SK-N-SH (cell line): Measurements from ENCODE around the gene TSSK3. TPM values are rescaled to one million over a fixed set of nuclear protein-coding genes. Genes with fewer than 3 reads are reported as not detected.

Experiments used
- CTCF ChIA-PET: fragments of 300-600, 350-600 bp; formaldehyde crosslinking; extraction: SDS; loops from one replicate; lab custom pipeline; 2021; lab: Yijun Ruan, JAX
- POLR2A ChIA-PET: fragments of 350-600 bp; sonication (Branson Sonifier 250); formaldehyde crosslinking; extraction: SDS; loops from one replicate; lab custom pipeline; 2020; ENCODE audit warnings: antibody characterized with exemption, inconsistent platforms; lab: Yijun Ruan, JAX
- DNase-seq: peaks from one replicate; pipeline ENCODE4 v3.0.0; 2012
- H2AFZ ChIP-seq: fragments of 200-600 bp; sonication (generic); 2 replicates; pipeline ENCODE4 v1.8.1; 2016; ENCODE audit warnings: antibody characterized with exemption, mild to moderate bottlenecking, low read depth
- H3F3A ChIP-seq: fragments of 200-600 bp; sonication (generic); replicated peaks from 2 replicates; pipeline ENCODE3; 2016; ENCODE audit warnings: antibody characterized with exemption, mild to moderate bottlenecking; ENCODE audit not compliant: insufficient read depth
- H3K27ac ChIP-seq, 2 experiments: fragments of 200-500 bp in 1 of 2; fragments of 200-600 bp in 1 of 2; sonication (Bioruptor generic) in 1 of 2; sonication (generic), shearing (Covaris generic) in 1 of 2; 2 replicates each; pipeline versions ENCODE4 v1.5.1 to v1.6.1; 2014 to 2016; ENCODE audit warnings: low read depth in 2 of 2, inconsistent platforms in 1 of 2, low read length in 1 of 2, mild to moderate bottlenecking in 1 of 2, mixed read lengths in 1 of 2
- H3K27me3 ChIP-seq: fragments of 200-600 bp; sonication (generic), shearing (Covaris generic); 2 replicates; pipeline ENCODE4 v1.6.1; 2016; ENCODE audit warnings: mixed run types; ENCODE audit not compliant: insufficient read depth
- H3K36me3 ChIP-seq, 2 experiments: fragments of 200-500 bp in 1 of 2; fragments of 200-600 bp in 1 of 2; sonication (Bioruptor generic) in 1 of 2; sonication (generic) in 1 of 2; replicated peaks in 1 of 2; 2 replicates each; pipeline versions ENCODE3 to v1.5.1; 2014 to 2016; ENCODE audit warnings: low read length in 1 of 2, mild to moderate bottlenecking in 1 of 2; ENCODE audit not compliant: insufficient read depth in 2 of 2, control insufficient read depth in 1 of 2
- H3K4me1 ChIP-seq, 2 experiments: fragments of 200-500 bp in 1 of 2; fragments of 200-600 bp in 1 of 2; sonication (Bioruptor generic) in 1 of 2; sonication (generic), shearing (Covaris generic) in 1 of 2; 2 replicates each; pipeline versions ENCODE4 v1.5.1 to v1.6.1; 2014 to 2016; ENCODE audit warnings: low read depth in 1 of 2, low read length in 1 of 2, mixed run types in 1 of 2; ENCODE audit not compliant: insufficient read depth in 2 of 2, control insufficient read depth in 1 of 2
- H3K4me2 ChIP-seq: fragments of 200-600 bp; sonication (generic), shearing (Covaris generic); 2 replicates; pipeline ENCODE4 v1.6.1; 2017; ENCODE audit warnings: mixed run types
- H3K4me3 ChIP-seq, 2 experiments: fragments of 200-500 bp in 1 of 2; fragments of 200-600 bp in 1 of 2; sonication (Bioruptor generic) in 1 of 2; sonication (generic), shearing (Covaris generic) in 1 of 2; 2 replicates each; pipeline versions ENCODE4 v1.5.1 to v1.8.1; 2014 to 2016; ENCODE audit warnings: low read depth in 2 of 2, inconsistent platforms in 1 of 2, low read length in 1 of 2, mild to moderate bottlenecking in 1 of 2, mixed read lengths in 1 of 2, moderate library complexity in 1 of 2
- H3K79me2 ChIP-seq: fragments of 200-600 bp; sonication (generic); 2 replicates; pipeline ENCODE4 v1.8.1; 2017; ENCODE audit warnings: mild to moderate bottlenecking; ENCODE audit not compliant: insufficient read depth
- H3K9ac ChIP-seq: fragments of 200-600 bp; sonication (generic); 2 replicates; pipeline ENCODE4 v1.6.1; 2017; ENCODE audit warnings: mixed run types
- H3K9me2 ChIP-seq: fragments of 200-600 bp; sonication (generic); 2 replicates; pipeline ENCODE4 v1.6.1; 2017; ENCODE audit warnings: mixed run types
- H3K9me3 ChIP-seq: fragments of 200-600 bp; sonication (generic); 2 replicates; pipeline ENCODE4 v1.6.1; 2017; ENCODE audit warnings: mixed run types, mild to moderate bottlenecking, moderate library complexity
- H4K20me1 ChIP-seq: fragments of 200-600 bp; sonication (generic); 2 replicates; pipeline ENCODE4 v1.6.1; 2017; ENCODE audit warnings: mild to moderate bottlenecking, mixed run types; ENCODE audit not compliant: insufficient read depth
- FOXM1 ChIP-seq: IDR thresholded peaks from 2 replicates; pipeline ENCODE4 v1.4.0; 2012; ENCODE audit warnings: low read depth, mild to moderate bottlenecking
- JUND ChIP-seq: IDR thresholded peaks from 2 replicates; pipeline ENCODE4 v1.4.0; 2012
- MEF2A ChIP-seq: IDR thresholded peaks from 2 replicates; pipeline ENCODE4 v1.4.0; 2012; ENCODE audit warnings: low read depth, borderline replicate concordance
- MXI1 ChIP-seq: IDR thresholded peaks from 2 replicates; pipeline ENCODE4 v1.6.1; 2012; ENCODE audit warnings: mild to moderate bottlenecking, low read depth, low read length, improper control_type of control experiment
- NFIC ChIP-seq: IDR thresholded peaks from 2 replicates; pipeline ENCODE4 v1.4.0; 2012; ENCODE audit warnings: borderline replicate concordance
- NRF1 ChIP-seq: IDR thresholded peaks from 2 replicates; pipeline ENCODE4 v1.6.1; 2012; ENCODE audit warnings: low read depth, mild to moderate bottlenecking, low read length
- RAD21 ChIP-seq: IDR thresholded peaks from 2 replicates; pipeline ENCODE4 v1.6.1; 2012; ENCODE audit warnings: mild to moderate bottlenecking, low read length
- RFX5 ChIP-seq: IDR thresholded peaks from 2 replicates; pipeline ENCODE4 v1.6.1; 2012; ENCODE audit warnings: mild to moderate bottlenecking, improper control_type of control experiment, low read length
- SMC3 ChIP-seq: IDR thresholded peaks from 2 replicates; pipeline ENCODE4 v1.6.1; 2012; ENCODE audit warnings: low read depth, low read length, improper control_type of control experiment
- TAF1 ChIP-seq: IDR thresholded peaks from 2 replicates; pipeline ENCODE4 v1.6.1; 2012; ENCODE audit warnings: low read depth, mild to moderate bottlenecking, low read length, moderate library complexity, borderline replicate concordance
- polyA plus RNA-seq, 3 experiments: library from polyadenylated mRNA; depleted of rRNA; stranded (reverse); fragments of >200 nt; gene quantifications; 2 replicates each; pipeline ENCODE4 v1.2.3, GENCODE V29; 2012
- TF ChIP-seq, protein P1 (sequence below): IDR thresholded peaks from 2 replicates; pipeline ENCODE4 v1.4.0; 2012; ENCODE audit warnings: low read depth
- TF ChIP-seq, protein P2 (sequence below): IDR thresholded peaks from 2 replicates; pipeline ENCODE4 v1.6.1; 2012; ENCODE audit warnings: mild to moderate bottlenecking, low read depth, low read length, moderate library complexity
- TF ChIP-seq, protein P3 (sequence below): fragments of 150-350 bp; IDR thresholded peaks from 2 replicates; pipeline ENCODE4 v1.6.1; 2016; ENCODE audit warnings: mild to moderate bottlenecking, low read depth, low read length

The TSSK3 gene
- polyA plus RNA-seq, 1 of the 3 experiments (the other 2 are of a cell fraction) = 0.28 TPM

DNA sequence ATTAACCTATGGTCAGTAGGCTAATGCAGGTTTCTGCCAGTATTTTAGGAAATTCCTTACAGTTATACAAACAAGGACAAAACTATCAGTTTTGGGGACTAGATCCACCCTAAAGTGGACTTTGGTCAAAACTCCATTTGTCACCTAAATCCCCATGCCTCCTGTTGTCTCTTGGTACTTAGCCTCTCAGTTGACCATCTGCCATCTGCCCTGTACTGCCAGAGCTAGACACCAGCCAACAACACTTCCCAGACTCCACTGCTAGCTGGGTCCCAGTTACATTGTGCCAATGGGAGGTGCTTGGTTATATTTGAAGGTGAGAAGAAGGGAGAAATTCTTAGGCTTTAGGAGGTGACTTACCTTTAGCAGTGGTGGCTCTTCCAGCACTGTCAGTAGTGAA lies 48.9 kb downstream of the TSSK3 start:
- Histone ChIP-seq H3K9me2 (no peaks in the 10 kb centered on the region), H3K36me3 (no peaks in the 10 kb centered on the region), H4K20me1 (no peaks in the 10 kb centered on the region), H3K27me3 (no peaks in the 10 kb centered on the region; the same call in none of the 2 replicates), H3F3A (no peaks in the 10 kb centered on the region), H3K79me2 (no peaks in the 10 kb centered on the region), H3K9me3 (no peaks in the 10 kb centered on the region), H3K4me2 (no peak overlapping the region), H3K4me1 (peaks cover 0 to 4% of the 10 kb centered on the region in 2 experiments; a peak in 1 of 4 replicates)
- ChIA-PET CTCF (interaction anchor here (1.0 to 6.5 kb wide), 2 partner anchors 11 to 209 kb away, joined by 3 to 76 read pairs; no protein-coding TSS in a partner anchor), POLR2A (no interaction called here)
- no peak for TF ChIP-seq NFIC
- no peak for TF ChIP-seq NRF1
- TF ChIP-seq SMC3 = no peak
- TF ChIP-seq, protein P1, sequence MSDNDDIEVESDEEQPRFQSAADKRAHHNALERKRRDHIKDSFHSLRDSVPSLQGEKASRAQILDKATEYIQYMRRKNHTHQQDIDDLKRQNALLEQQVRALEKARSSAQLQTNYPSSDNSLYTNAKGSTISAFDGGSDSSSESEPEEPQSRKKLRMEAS = no peak
- no peak for TF ChIP-seq MEF2A
- TF ChIP-seq RFX5 = no peak
- TF ChIP-seq, protein P2, sequence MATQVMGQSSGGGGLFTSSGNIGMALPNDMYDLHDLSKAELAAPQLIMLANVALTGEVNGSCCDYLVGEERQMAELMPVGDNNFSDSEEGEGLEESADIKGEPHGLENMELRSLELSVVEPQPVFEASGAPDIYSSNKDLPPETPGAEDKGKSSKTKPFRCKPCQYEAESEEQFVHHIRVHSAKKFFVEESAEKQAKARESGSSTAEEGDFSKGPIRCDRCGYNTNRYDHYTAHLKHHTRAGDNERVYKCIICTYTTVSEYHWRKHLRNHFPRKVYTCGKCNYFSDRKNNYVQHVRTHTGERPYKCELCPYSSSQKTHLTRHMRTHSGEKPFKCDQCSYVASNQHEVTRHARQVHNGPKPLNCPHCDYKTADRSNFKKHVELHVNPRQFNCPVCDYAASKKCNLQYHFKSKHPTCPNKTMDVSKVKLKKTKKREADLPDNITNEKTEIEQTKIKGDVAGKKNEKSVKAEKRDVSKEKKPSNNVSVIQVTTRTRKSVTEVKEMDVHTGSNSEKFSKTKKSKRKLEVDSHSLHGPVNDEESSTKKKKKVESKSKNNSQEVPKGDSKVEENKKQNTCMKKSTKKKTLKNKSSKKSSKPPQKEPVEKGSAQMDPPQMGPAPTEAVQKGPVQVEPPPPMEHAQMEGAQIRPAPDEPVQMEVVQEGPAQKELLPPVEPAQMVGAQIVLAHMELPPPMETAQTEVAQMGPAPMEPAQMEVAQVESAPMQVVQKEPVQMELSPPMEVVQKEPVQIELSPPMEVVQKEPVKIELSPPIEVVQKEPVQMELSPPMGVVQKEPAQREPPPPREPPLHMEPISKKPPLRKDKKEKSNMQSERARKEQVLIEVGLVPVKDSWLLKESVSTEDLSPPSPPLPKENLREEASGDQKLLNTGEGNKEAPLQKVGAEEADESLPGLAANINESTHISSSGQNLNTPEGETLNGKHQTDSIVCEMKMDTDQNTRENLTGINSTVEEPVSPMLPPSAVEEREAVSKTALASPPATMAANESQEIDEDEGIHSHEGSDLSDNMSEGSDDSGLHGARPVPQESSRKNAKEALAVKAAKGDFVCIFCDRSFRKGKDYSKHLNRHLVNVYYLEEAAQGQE = no peak
- TF ChIP-seq MXI1 = no peak
- TF ChIP-seq, protein P3, sequence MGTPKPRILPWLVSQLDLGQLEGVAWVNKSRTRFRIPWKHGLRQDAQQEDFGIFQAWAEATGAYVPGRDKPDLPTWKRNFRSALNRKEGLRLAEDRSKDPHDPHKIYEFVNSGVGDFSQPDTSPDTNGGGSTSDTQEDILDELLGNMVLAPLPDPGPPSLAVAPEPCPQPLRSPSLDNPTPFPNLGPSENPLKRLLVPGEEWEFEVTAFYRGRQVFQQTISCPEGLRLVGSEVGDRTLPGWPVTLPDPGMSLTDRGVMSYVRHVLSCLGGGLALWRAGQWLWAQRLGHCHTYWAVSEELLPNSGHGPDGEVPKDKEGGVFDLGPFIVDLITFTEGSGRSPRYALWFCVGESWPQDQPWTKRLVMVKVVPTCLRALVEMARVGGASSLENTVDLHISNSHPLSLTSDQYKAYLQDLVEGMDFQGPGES = no peak
- no peak for TF ChIP-seq JUND
- no peak for TF ChIP-seq RAD21
- no peak for TF ChIP-seq TAF1
- TF ChIP-seq FOXM1 = no peak
- TF ChIP-seq, all 33 proteins: peak for 0
- Histone ChIP-seq H3K27ac (no peak overlapping the region), H3K9ac (no peak overlapping the region), H2AFZ (no peak overlapping the region), H3K4me3 (no peak overlapping the region)
- no peak for DNase-seq
